Body of pancreas (tissue), 4 donors: ENCODE measurements around the gene RIT2.

Experiments
- POLR2A ChIP-seq, 3 donors: fragments of 450-650 bp; IDR thresholded peaks; one replicate each; pipeline ENCODE4 v1.6.1; 2016; ENCODE audit warnings: antibody characterized with exemption in 3 of 3, mild to moderate bottlenecking in 2 of 3
- TF ChIP-seq, protein P1 (sequence below), 7 experiments: fragments of 450-650 bp in 4 of 7; fragments of 200-600 bp in 3 of 7; sonication (generic) in 3 of 7; IDR thresholded peaks; one replicate each; pipeline ENCODE4 v1.5.1; 2016 to 2019; ENCODE audit warnings: antibody characterized with exemption in 7 of 7

DNA sequence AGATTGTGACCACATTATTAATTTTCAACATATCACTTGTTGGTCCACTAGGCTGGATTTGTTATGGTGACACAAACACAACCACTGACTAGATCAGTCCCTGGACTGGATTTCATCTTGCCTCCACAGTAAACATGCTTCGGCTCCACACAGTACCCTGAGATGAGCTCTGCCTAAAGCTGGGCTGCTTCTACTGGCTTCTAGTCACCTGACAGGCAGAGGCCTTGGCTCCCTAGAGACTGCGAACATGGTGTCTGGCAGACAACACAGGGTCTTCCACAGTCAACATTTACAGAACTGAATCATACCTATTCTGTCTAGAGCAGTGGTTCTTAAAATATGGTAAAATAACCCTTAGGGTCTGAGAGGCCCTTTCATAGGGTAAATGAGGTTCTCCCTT is 69.2 kb downstream of the RIT2 start:
- TF ChIP-seq, protein P1, sequence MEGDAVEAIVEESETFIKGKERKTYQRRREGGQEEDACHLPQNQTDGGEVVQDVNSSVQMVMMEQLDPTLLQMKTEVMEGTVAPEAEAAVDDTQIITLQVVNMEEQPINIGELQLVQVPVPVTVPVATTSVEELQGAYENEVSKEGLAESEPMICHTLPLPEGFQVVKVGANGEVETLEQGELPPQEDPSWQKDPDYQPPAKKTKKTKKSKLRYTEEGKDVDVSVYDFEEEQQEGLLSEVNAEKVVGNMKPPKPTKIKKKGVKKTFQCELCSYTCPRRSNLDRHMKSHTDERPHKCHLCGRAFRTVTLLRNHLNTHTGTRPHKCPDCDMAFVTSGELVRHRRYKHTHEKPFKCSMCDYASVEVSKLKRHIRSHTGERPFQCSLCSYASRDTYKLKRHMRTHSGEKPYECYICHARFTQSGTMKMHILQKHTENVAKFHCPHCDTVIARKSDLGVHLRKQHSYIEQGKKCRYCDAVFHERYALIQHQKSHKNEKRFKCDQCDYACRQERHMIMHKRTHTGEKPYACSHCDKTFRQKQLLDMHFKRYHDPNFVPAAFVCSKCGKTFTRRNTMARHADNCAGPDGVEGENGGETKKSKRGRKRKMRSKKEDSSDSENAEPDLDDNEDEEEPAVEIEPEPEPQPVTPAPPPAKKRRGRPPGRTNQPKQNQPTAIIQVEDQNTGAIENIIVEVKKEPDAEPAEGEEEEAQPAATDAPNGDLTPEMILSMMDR (IDR thresholded peaks at IDR 0.05) = no peak
- TF ChIP-seq POLR2A (IDR thresholded peaks at IDR 0.05) = no peak
